Stimulated activated CD8-positive, alpha-beta memory T cell treated with anti-CD3 and anti-CD28 coated beads, Interleukin-4, amount 100 ng/mL, for 1 hour (primary cell): Measurements from ENCODE around the gene CFAP46.
"Not testable (repeated sequence)": the region's sequence is repeated elsewhere in the genome, so short reads cannot be mapped to it uniquely, and the experiment has no call there.

Experiments
- DNase-seq, 2 donors: peaks; one replicate each; pipeline ENCODE4 v3.0.0-alpha.2; 2020; ENCODE audit warnings: low read depth in 2 of 2, low spot score in 1 of 2

Gene CFAP46

DNA sequence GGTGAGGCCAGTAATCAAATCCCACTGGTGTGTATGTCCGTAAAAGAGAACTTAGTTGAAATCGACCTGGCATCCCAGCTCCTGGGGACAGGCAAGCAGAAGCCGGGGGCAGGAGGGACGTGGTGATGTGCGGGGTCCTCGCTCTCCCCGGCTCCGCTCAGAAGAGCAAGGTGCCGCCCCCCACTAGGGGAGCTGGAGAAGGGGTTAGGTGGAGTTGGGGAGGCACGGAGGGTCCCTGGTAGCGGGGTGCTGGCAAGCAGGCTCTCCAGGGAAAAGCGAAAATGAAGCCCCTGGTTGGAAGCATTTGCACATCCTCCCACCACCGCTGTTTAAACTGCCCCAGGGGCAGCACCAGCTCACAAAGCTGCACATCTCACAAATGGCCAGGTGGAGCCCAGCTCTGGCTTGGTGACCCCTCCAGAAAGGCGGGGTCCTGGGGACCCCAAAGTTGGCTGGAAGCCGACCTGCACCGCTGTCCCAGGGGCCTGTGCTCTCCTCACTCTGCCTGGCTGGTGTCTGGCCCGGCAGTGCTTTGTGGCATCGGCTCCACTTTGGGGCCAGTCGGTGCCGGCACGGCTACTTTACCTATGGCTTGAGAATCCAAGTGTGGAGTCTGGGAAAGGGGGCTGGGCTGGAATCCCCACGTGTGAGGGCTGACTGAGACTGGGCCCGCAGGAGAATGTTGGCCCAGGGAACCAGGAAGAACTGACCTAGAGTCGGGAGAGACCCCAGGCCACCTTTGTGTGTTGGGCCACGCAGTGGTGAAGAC, 2.9 kb upstream of the CFAP46 start:
- DNase-seq, result no peak

DNA sequence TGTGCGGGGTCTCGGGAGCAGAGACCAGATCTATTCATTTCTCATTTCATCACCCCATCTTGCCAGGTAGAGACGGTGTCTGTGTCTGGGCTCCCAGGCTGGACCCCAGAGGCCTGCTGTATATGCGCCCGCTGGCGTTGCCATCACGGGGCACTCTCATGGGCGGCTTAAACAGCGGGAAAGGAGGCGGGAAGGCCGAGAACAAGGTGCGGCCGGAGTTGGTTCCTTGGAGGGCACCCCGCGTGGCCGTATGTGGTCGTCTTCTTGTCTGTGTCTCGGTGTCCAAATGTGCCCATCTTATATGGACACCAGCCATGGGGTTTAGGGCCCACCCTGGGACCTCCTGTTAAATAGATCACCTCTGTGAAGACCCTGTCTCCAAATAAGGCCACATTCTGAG, 2.1 kb upstream of the CFAP46 start:
- DNase-seq, result no peak

DNA sequence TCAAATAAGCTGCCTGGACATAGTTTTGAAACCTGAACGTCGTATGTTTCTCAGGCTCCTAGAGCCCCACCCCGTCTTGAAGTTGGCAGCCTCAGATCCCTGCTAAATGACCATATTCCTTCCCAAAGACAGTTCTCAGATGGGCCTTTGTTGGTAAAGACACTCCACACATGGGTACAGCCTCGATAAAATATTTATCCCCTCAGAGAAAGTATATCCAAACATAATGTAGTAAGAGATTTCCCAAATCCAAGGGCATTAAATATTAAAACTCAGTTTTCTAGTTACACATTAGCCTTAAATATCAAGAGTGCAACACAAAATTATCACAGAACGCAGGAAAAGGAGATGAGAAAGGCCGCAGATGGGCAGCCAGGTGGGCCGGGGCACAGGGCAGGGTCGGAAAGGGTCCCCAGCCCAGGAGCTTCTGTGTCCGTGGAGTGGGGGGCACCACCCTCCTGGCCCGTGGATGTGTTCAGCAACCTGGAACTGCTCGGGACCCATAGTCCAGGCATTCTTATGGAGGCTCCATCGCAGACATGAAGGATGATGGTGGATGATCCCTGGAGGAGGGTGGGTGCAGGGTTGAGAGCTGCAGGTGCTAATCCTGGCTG, 1.5 kb upstream of the CFAP46 start:
- DNase-seq, result no peak

DNA sequence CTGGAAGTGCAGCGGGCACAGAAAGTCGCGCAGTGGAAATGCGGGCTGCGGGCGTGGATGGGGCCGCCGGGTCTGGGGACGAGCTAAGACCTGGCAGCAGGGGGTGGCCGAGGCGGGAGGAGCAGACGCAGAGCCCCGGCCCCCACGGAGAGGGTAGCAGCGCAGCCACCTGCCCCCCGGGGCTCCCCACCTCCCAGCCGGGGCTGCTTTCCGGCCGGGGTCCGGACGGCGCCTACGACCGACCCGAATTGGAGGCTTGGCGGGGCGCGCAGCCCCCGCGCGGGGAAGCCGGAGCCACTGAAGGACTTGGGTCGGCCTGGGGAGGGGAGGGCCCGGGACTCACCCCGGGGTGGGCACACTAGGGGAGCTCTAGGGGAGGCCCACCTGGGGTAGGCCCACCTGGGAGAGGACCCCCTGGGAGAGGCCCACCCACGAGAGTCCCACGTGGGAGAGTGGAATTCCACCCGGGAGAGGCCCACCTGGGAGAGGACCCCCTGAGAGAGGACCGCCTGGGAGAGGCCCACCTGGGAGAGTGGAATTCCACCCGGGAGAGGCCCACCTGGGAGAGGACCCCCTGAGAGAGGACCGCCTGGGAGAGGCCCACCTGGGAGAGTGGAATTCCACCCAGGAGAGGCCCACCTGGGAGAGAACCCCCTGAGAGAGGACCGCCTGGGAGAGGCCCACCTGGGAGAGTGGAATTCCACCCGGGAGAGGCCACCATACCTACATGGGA, 854 bp upstream of the CFAP46 start:
- DNase-seq, result no peak

DNA sequence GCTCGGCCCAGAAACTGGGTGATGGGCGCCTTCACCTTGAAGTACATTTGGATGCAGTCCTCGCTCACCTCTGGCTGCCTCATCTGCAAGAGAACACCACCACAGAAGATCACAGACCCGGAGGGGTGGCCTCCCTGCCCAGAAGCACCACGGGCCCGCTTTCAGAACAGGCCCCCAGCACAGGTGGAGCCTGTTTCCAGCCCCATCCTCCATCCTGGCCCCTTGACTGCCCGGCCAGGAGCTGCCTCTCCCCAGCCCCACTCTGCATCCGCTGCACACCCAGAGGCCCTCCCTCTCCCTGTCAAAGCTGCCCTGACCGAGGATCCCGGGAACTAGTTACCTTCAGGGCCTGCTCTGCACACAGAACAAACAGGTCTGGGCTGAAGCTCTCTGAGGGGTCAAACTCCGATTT, 724 bp downstream of the CFAP46 start:
- no peak for DNase-seq

DNA sequence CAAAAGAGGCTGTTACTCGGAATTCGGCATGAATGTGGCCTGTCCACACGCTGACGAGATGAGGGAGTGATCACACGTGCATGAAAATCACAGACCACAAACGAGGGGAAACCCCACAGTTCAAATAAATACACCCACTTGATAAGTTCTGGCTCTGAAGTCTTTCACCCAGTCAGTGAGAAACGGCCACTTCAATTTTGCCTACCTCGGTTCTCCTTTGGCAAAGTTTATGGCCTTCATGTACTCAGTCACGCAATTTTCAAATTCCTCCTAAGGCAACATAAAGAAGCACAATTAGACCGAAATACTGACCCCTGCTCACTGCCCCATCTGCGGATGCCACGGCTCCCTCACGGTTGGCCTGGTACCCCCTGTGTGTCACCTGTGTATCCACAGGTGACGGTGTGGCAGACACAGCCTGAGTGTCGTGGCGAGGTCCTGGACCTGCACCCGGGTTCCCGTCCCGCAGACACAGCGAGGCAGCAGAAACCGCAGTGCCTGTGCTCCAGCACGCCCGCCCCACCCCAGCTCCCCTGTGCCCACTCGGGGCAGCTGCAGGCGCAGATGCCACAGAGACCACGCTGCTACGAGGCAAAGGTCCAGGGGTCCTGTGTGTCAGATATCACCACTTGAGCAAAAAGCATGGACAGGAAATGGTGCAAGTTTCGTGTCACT, 1.4 kb downstream of the CFAP46 start:
- no peak for DNase-seq

DNA sequence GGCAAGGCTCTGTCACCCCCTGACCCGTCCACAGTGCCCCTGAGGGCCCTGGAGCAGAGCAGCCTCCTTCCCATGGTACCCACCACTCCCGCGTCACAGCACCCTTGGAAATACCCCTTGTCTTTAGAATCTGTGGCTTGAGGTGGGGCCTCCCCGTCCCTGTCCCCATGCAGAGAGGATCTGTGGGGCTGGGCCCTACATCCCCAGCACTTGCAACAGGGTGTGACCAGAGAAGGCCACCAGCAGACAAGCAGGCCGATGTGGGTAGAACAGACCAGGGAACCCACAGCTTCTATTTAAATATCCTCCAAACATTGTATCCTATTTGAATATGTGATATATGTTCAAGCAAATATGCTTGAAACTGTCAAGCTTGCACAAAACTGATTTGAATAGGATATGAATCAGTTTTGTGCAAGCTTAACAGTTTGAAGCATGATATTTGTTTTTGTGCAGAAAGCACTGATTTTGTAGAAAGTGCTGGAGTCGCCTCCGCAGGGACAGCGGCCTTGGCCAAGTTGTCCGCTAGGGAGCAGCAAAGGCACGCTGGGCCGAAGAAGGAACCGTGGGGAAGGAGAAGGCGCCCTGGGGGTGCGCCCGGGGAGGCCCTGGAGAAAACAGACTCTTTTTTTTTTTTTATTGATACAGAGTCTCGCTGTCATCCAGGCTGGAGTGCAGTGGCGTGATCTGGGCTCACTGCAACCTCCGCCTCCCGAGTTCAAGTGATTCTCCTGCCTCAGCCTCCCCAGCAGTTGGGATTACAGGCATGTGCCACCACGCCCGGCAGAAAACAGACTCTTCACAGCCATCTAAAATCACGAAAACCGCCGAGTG, 2.2 kb downstream of the CFAP46 start:
- no peak for DNase-seq

DNA sequence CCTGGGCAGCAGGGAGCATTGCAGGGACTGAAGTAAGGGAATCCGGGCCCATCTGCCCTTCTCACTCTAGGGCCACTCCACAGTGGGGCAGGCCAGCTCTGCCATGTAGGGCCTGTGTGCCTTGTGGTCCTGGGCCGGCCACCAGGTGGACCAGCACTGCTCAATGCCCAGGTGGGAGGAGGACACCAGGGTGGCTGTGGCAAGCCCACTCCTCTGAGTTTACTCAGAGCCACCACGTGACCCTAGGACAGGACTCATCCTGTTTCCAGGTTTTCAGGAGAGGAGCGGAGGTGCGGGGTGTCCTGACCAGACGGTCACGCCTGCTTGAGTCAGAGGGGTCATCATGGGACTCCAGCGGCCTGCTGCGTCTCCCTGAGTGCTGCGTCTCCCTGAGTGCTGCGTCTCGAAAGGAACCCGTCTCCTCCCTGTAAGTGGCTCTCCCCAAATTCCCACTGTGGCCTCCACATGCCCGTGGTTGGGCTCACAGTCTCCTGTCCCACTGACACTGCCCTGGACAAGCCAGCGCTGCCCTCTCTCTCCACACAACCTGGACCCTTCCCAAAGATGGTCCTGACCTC, 2.9 kb downstream of the CFAP46 start:
- no peak for DNase-seq

DNA sequence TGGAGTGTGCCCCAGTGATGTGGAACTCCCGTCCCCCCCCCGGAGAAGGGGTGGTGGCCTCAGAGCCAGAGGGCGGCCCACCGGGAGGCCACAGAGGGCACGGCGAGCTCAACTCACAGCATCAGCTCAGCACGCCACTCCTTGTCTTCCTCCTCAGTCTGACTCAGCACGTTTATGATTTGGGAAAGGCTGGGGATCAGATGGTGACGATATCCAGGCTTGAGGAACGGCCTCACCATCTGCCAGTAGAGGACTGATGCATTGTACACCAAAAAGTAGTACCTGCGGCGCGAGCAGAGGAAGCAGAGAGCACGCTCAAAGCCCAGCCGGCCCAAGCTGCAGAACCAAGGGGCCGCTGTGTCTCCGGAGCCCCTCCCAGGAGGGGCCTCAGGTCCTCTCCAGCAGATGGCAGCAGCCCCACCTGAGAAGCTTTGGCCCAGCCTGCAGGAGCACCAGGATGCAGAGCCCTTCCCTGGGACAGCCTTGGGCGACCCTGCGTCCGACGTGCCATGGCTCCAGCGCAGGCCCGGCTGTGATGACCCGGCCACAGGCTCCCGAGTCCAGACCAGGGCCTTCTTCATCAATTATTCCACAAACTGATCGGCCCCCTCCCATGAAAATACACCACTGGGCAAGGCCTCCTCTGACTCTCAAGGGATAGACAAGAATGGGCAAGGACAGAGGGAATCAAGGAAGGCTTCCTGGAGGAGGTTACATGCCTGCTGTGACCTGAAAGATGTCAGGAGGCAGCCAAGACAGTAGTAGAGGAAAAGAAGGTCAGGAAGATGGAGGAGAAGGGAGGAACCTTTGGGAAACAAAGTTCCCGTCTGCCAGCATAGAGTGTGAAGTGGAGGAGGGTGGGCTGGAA, 3.7 kb downstream of the CFAP46 start:
- no peak for DNase-seq

DNA sequence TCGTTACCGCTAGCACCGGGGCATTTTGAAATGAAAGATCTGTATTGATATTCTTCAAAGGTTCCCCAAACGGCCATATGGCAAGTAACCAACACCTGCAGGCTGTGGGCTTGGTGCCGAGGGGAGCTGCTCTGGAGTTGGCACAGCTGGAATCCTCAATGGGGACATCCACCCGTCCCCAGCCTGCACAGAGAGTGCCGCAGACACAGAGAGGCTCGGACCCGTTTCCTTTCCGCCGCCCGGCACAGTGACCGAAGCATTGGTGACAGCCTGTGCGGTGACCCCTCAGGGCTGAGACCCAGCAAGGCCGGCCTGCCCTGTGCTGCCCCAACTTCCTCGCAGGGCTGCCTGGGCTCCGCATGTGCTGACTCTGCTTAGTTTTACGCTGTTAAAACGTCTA, 4.5 kb downstream of the CFAP46 start:
- no peak for DNase-seq

DNA sequence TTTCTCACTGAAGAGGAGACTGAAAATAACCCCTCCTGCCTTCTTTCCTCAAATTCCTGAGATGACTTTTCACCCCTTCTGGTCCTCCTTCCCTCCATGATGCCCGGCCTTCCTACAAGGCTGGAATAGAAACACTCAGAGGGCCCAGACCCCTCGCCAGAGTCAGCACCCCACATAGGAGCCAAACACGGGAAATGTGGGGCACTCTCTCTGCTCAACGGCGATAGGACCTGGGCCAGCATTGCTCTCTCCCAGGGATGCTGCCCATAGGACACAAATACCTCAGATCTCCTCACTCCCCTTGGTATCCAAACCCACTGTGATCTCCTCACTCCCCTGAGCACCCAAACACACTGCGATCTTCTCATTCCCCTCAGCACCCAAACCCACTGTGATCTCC, 7.4 kb downstream of the CFAP46 start:
- DNase-seq, result no peak

DNA sequence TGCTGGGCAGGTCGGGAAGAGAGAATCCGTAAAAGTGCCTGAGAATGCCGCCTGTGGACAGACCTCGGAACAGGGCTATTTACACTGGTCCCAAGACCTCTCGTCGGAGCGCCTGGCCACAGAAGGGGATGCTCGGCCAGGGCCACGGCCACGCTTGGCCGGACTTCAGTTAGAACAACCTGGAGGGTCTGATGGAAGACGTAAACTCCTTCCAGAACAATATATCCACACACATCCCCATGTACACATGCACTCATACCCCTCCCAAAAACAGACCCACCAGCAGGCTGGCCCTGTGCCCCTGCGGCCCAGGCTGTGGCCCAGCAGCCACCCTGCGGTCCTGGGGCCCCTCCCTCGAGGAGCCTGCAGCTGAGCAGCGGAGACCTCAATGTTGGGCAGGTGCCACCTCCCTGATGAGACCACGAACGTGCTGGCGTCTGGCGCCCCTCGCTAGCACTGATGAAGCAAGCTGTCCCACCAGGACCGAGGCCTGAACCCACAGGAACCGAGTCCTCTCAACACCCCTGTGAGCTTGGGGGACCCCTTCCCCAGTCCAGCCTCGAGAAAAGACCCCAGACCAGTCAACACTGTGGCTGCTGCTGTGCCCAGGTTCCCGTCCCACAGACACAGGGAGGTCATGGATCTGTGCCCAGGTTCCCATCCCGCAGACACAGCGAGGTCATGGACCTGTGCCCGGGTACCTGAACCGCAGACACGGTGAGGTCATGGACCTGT, 8.9 kb downstream of the CFAP46 start:
- DNase-seq, result no peak

DNA sequence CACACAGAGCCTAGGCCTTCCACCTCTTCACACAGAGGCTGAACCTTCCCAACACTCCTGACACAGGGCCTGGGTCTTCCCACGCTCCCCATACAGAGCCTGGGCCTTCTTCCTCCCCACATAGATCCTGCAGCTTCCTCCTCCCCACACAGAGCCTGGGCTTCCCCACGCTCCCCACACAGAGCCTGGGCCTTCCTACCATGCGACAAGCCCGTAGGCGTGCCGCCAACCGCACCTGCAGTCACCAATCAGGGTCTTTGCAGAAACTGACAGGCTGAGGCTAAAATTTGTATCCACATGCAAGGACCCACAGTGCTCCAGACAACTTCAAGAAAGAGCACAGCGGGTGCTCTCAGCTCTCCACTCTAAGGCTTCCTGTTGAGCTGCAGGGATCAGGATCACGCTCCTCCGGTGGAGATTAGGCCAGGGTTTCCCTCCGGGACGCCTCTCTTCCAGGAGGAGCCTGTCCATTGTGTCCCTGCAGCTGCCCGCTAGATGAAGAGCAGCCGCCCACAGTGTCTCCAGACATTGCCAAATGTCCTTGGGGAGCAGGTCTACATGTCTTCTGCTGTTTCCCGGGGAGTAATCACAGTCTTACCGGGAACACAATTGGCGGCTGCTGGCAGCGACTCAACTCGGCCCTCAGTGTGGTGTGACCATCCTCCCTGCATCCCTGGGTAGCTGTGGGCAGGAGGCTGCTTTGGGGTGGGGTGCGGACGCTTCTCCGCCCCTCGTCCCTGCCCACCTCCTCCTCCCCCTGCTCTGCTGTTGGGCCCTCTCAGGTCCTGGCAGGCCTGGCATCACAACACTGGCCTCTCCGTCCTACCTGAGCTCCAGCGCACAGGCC, 9.7 kb downstream of the CFAP46 start:
- DNase-seq, result no peak

DNA sequence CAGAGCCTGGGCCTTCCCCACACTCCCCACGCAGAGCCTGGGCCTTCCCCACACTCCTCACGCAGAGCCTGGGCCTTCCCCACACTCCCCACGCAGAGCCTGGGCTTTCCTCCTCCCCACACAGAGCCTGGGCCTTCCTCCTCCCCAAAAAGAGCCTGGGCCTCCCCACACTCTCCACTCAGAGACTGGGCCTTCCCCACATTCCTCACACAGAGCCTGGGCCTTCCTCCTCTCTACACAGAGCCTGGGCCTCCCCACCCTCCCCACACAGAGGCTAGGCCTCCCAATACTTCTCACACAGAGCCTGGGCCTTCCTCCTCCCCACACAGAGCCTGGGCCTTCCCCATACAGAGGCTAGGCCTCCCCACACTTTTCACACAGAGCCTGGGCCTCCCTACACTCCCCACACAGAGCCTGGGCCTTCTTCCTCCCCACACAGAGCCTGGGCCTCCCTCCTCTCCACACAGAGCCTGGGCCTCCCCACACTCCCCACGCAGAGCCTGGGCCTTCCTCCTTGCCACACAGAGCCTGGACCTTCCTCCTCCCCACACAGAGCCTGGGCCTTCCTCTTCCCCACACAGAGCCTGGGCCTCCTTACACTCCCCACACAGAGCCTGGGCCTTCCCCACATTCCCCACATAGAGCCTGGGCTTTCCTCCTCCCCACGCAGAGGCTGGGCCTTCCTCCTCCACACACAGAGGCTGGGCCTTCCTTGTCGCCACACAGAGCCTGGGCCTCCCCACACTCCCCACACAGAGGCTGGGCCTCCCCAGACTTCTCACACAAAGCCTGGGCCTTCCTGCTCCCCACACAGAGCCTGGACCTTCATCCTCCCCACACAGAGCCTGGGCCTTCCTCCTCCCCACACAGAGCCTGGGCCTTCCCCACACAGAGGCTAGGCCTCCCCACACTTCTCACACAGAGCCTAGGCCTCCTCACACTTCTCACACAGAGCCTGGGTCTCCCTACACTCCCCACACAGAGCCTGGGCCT, 10.8 kb downstream of the CFAP46 start:
- not testable (repeated sequence) for DNase-seq

DNA sequence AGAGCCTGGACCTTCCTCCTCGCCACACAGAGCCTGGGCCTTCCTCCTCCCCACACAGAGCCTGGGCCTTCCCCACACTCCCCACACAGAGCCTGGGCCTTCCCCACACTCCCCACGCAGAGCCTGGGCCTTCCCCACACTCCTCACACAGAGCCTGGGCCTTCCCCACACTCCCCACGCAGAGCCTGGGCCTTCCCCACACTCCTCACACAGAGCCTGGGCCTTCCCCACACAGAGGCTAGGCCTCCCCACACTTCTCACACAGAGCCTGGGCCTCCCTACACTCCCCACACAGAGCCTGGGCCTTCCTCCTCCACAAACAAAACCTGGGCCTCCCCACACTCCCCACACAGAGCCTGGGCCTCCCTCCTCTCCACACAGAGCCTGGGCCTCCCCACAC, 11.7 kb downstream of the CFAP46 start:
- not testable (repeated sequence) for DNase-seq

DNA sequence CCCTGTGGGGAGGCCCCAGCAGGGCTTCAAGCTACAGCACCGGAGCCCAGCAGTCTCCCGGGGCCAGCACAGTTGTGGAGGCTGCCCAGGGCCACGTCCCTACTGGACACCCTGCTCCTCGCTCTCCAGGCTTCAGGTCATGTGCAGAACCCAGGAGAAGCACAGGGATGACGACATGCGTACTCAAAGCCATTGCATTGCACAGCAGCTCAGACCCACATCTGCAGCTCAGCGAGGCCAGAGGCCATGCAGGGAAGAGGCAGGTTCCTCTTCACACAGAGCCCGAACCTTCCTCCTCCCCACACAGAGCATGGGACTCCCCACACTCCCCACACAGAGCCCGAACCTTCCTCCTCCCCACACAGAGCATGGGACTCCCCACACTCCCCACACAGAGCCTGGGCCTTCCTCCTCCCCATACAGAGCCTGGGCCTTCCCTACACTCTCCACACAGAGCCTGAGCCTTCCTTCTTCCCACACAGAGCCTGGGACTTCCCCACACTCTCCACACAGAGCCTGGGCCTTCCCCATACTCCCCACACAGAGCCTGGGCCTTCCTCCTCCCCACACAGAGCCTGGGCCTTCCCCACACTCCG, 12.3 kb downstream of the CFAP46 start:
- DNase-seq, result no peak
